Measurements from ENCODE around the gene TMBIM6. TPM values are rescaled to one million over a fixed set of nuclear protein-coding genes. Genes with fewer than 3 reads are reported as not detected.
A peak's percentile ranks its signal among the peaks of the same experiment; 100 is the strongest.

TMBIM6 gene
- polyA plus RNA-seq, 2 of the 4 experiments (the other 2 are of a cell fraction) = 331 to 1,255 TPM

GRCh38 chr12:49698619-49699545 is 42.5 kb upstream of the TMBIM6 start:
- no peak for FAIRE-seq

GRCh38 chr12:49702009-49702408 is 39.3 kb upstream of the TMBIM6 start:
- Histone ChIP-seq H3K4me1 (0 out of 3 replicates have a peak, but pooled peaks cover 6% of the 10 kb centered on the region), H3K27ac (no peak overlapping the region), H3K4me3 (no peak overlapping the region), H3K9me3 (no peaks in the 10 kb centered on the region), H3K4me2 (no peak overlapping the region)
- 85% methylated on average over 3 of the region's 3 CpGs for WGBS (ENCODE audit: missing lambda C conversion rate)
- FAIRE-seq (no peak), ATAC-seq (no peak), DNase-seq (ENCODE audit: low read depth in 1 of 2, low spot score in 1 of 2) (no peak)
- ChIA-PET CTCF (interaction anchor here (1.4 to 18.6 kb wide), 3 partner anchors 59 to 72 kb away, joined by 3 to 260 read pairs (median 4); no protein-coding TSS in a partner anchor), POLR2A (no interaction called here)
- TF ChIP-seq NR3C1 (IDR thresholded peaks at IDR 0.05) = no peak
- TF ChIP-seq BCL3 (IDR thresholded peaks at IDR 0.05) = no peak
- TF ChIP-seq SMC3 (IDR thresholded peaks at IDR 0.05) = no peak
- TF ChIP-seq KDM1A (IDR thresholded peaks at IDR 0.05; ENCODE audit: low read depth) = no peak
- TF ChIP-seq E2F6 (IDR thresholded peaks at IDR 0.05; ENCODE audit: borderline replicate concordance, low read depth) = no peak
- no peak for TF ChIP-seq MAFK (IDR thresholded peaks at IDR 0.05; ENCODE audit: partially characterized antibody)
- TF ChIP-seq NFE2L2 (conservative IDR thresholded peaks at IDR 0.05; ENCODE audit: low read length) = no peak
- TF ChIP-seq EP300 (IDR thresholded peaks at IDR 0.05) = no peak
- TF ChIP-seq RCOR1 (IDR thresholded peaks at IDR 0.05; ENCODE audit: low read depth, low read length) = no peak
- TF ChIP-seq SREBF2 (IDR thresholded peaks at IDR 0.05) = no peak
- TF ChIP-seq TFCP2L1 (CRISPR knock-in tag; IDR thresholded peaks at IDR 0.05) = no peak
- no peak for TF ChIP-seq HDAC2 (IDR thresholded peaks at IDR 0.05)
- TF ChIP-seq MAX (IDR thresholded peaks at IDR 0.05) = no peak
- no peak for TF ChIP-seq JUN (IDR thresholded peaks at IDR 0.05)
- no peak for TF ChIP-seq RNF2 (IDR thresholded peaks at IDR 0.05; ENCODE audit: borderline replicate concordance, low read depth)
- no peak for TF ChIP-seq JUNB (IDR thresholded peaks at IDR 0.05)

More at GRCh38 chr12:49698619-49699545, 42.5 kb upstream of the TMBIM6 start:
- no peak overlapping the region for H3K4me3 ChIP-seq
- H3K4me1 ChIP-seq = 0 out of 3 replicates have a peak, but pooled peaks cover 4% of the 10 kb centered on the region
- CTCF ChIA-PET = interaction anchor here (0.6 to 1.5 kb wide), 6 partner anchors 9 to 141 kb away, joined by 3 to 7 read pairs (median 3); no protein-coding TSS in a partner anchor
- no peak for TF ChIP-seq RAD21 (conservative IDR thresholded peaks at IDR 0.05 in 1 of 2, IDR thresholded peaks at IDR 0.05 in 1 of 2)
- TF ChIP-seq MAFK (IDR thresholded peaks at IDR 0.05; ENCODE audit: partially characterized antibody) = no peak
- TF ChIP-seq REST (IDR thresholded peaks at IDR 0.05) = no peak
- TF ChIP-seq ESRRA (IDR thresholded peaks at IDR 0.05; ENCODE audit: borderline replicate concordance, low read length) = no peak
- no peak for TF ChIP-seq ZC3H11A (IDR thresholded peaks at IDR 0.05)
- TF ChIP-seq POLR2AphosphoS2 (conservative IDR thresholded peaks at IDR 0.05; ENCODE audit: low read length) = no peak
- TF ChIP-seq MAX (IDR thresholded peaks at IDR 0.05) = no peak
- no peak for TF ChIP-seq JUNB (IDR thresholded peaks at IDR 0.05)
- no peak for TF ChIP-seq ZNF302 (CRISPR knock-in tag; IDR thresholded peaks at IDR 0.05)
- TF ChIP-seq NR3C1 (IDR thresholded peaks at IDR 0.05) = no peak
- no peak for TF ChIP-seq HOXA7 (CRISPR knock-in tag; IDR thresholded peaks at IDR 0.05)
- no peak for TF ChIP-seq SREBF2 (IDR thresholded peaks at IDR 0.05)
- TF ChIP-seq CHD4 (IDR thresholded peaks at IDR 0.05; ENCODE audit: borderline replicate concordance) = no peak
- no peak for TF ChIP-seq JUN (IDR thresholded peaks at IDR 0.05)
- TF ChIP-seq RARB (CRISPR knock-in tag; IDR thresholded peaks at IDR 0.05) = no peak
- TF ChIP-seq NPAS2 (CRISPR knock-in tag; IDR thresholded peaks at IDR 0.05; ENCODE audit: borderline replicate concordance) = no peak
- no peak for TF ChIP-seq HDAC2 (IDR thresholded peaks at IDR 0.05)
- no peak for TF ChIP-seq HEYL (CRISPR knock-in tag; IDR thresholded peaks at IDR 0.05)
- no peak for TF ChIP-seq BCL3 (IDR thresholded peaks at IDR 0.05)
- DNase-seq (ENCODE audit: low read depth in 1 of 2, low spot score in 1 of 2) (no peak), ATAC-seq (peak in 1 of 2 experiments; percentile 24; a peak in 2 of 6 replicates)
- H3K9me3 ChIP-seq = no peaks in the 10 kb centered on the region
- H3K4me2 ChIP-seq = no peak overlapping the region
- POLR2A ChIA-PET = interaction anchor here (1.9 kb wide), 1 partner anchor 43 kb away, joined by 5 read pairs; the partner anchor contains the start of gene TMBIM6
- no peak overlapping the region for H3K27ac ChIP-seq
- 57% methylated on average over 8 of the region's 8 CpGs for WGBS (ENCODE audit: missing lambda C conversion rate)

All from A549 (cell line).